ACHN (cell line): ENCODE data around the gene ARMH1.

Experiments used
- DNase-seq: peaks from one replicate; pipeline ENCODE4 v3.0.0-alpha.2; 2015
- in situ Hi-C: cut with HindIII; loops from 2 replicates; pipeline ENCODE4 v1.10.0; 2017; ENCODE audit warnings: low sequenced_read_pairs, low pct_ligation_motif_present, low pct_unique_long_range_greater_than_20kb

Gene ARMH1

GRCh38 chr1:44674113-44675000 lies at the start of gene ARMH1, which contains the start of gene TMEM53:
Gene ARMH1, plus strand, starts transcription at chr1:44674714. Its CDS starts 14,984 bp downstream, at chr1:44689698.
Gene TMEM53, minus strand, starts transcription at chr1:44674481. Its CDS starts 90 bp downstream, at chr1:44674391.
- peak; percentile 98 for DNase-seq
- in situ Hi-C loops: no loop called here

DNA sequence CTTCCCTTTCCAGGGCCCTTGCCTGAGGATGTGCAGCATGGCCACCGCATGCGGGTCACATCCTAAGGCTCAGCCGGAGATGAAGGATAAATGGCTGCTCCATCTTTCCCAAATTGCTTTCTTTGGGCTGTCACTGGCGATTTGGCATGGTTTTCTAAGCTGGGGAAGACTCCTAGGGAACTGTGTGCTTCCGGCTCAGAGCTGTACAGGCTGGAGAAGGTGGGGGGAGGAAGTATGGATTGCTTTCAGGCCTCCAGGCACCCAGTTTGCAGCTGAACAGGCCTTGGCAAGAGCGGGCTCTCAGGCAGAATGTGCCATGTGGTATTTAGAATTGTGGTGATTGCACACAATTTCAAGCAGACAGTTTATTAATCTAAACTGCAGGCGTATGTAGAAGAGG lies 49.2 kb upstream of the ARMH1 start:
- DNase-seq: no peak
- in situ Hi-C loops: no loop called here

GRCh38 chr1:44628962-44629756 lies 45.4 kb upstream of the ARMH1 start:
- in situ Hi-C loops: no loop called here

GRCh38 chr1:44630116-44630515 lies 44.4 kb upstream of the ARMH1 start:
- DNase-seq: no peak
- in situ Hi-C loops: no loop called here

More at GRCh38 chr1:44628962-44629756, 45.4 kb upstream of the ARMH1 start:
- DNase-seq: peak; percentile 67

DNA sequence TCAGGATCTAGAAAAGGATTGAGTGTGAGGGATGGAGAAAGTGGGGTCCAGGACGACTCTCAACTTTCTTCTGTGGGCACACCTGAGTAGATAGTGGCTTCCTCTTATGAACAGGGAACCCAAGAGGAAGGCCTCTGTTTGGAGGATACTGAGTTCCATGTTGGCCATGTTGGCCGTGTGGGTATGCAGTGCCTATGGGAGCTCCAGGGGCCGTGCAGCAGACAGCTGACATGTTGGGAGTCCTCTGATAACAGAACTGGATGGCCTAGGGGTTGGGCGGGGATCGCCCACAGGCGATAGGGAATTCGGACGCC lies 43.2 kb upstream of the ARMH1 start:
- no peak for DNase-seq
- in situ Hi-C loops: no loop called here

GRCh38 chr1:44631647-44632539 lies 42.6 kb upstream of the ARMH1 start:
- DNase-seq: peak; percentile 76
- in situ Hi-C loops: no loop called here

DNA sequence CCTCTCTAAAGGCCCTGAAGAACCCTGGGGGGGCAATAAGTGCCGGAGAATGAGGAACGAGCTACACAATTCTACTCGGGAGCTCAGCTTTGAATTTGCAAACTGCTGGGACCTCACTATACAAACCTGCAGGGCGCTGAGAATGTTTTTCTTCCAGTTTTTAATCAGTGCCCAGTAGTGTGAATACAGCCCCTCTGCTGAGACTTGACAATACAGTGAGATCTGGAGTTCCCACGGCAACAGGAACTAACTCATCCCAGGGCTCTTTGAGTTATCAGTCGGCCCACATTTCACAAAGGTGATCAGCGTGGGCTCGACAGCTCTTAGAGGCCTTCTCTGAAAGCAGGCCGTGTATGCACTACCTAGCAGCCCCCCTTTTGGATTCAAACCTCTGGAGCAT lies 41.9 kb upstream of the ARMH1 start:
- in situ Hi-C loops: no loop called here
- no peak for DNase-seq

DNA sequence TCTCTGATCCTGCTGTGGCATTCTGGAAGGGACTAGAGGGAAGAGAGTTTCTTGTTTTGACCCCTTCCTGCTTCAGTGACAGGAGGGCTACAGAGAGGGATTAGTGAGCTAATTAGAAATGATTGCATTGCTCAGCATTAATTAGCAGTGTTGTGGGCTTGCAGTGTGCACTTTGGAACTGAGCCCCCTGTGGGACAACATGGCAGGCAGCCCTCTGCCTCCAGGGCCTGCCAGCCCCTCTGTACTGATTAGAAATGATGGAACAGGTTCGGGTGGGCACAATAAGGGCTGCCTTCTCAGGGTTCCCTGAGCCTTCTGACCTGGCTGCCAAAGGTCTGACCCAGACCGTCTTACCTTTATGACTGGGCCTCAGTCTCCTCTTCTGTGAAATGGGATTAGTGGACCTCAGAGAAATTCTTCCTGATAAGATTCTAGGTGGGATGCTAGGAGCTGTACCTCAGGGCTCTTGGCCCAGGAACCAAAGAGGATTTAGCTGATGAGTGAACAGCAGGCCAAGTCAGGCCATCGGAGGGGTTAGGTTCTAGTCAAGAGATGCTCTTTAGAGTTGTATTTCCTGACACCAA lies 39.8 kb upstream of the ARMH1 start:
- in situ Hi-C loops: no loop called here

GRCh38 chr1:44635439-44635838 lies 39.1 kb upstream of the ARMH1 start:
- in situ Hi-C loops: no loop called here
- DNase-seq: no peak

More for the DNA sequence above, 39.8 kb upstream of the ARMH1 start:
- no peak for DNase-seq

DNA sequence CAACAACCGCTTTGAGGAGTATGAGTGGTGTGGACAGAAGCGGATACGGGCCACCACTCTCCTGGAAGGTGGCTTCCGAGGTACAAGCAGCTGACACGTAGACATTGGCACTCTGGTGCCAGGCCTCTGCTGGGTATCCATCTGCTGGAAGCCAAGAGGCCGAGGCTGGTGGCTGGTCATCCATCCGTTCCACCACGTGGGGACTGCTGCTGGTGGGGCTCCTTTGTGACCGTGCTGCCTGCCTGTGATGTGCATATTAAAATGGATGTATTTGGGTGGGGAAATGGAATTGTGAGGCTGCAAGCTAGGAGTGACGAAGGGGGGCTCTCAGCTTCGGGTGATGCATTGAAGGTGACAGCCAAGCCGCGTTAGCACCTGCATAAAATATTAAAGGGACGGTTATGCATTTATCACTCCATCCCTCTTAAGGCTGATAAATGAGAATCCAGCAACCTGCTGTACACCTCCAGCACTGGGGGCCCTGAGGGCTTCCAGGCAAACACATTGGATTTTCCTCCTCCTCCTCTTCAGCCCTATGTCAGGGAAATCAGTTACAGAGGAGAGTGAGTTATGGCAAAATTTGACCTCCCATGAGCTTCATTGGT lies 38.3 kb upstream of the ARMH1 start:
- no peak for DNase-seq
- in situ Hi-C loops: no loop called here

GRCh38 chr1:44636688-44637598 lies 37.6 kb upstream of the ARMH1 start:
- no peak for DNase-seq
- in situ Hi-C loops: no loop called here

- DNase-seq: no peak
- in situ Hi-C loops: no loop called here
These were observed 36.7 kb upstream of the ARMH1 start for GRCh38 chr1:44637702-44638411.

- DNase-seq: no peak
- in situ Hi-C loops: no loop called here
These were observed 34.2 kb upstream of the ARMH1 start for GRCh38 chr1:44640200-44640853.

- in situ Hi-C loops: no loop called here
- DNase-seq: no peak
These were observed 33.1 kb upstream of the ARMH1 start for GRCh38 chr1:44641126-44642102.

GRCh38 chr1:44642255-44642654 lies 32.3 kb upstream of the ARMH1 start:
- in situ Hi-C loops: no loop called here

More at GRCh38 chr1:44642255-44642654, 32.3 kb upstream of the ARMH1 start:
- DNase-seq: no peak
